Measurements from ENCODE around the gene EMC8.
"Not testable (repeated sequence)": the region's sequence is repeated elsewhere in the genome, so short reads cannot be mapped to it uniquely, and the experiment has no call there.

Gene EMC8

GRCh38 chr16:85808926-85809325 lies 9.6 kb upstream of the EMC8 start:
- H3K9me3 ChIP-seq (ENCODE audit: control extremely low read depth in 1 of 5, control insufficient read depth in 4 of 5, insufficient read depth in 2 of 5, low read depth in 1 of 5, low read length in 4 of 5) = peaks cover 0 to 3% (median 0%) of the 10 kb centered on the region in 5 experiments
- ChIA-PET CTCF (no interaction called here), POLR2A (interaction anchor here (0.7 to 1.6 kb wide), 2 partner anchors 9 to 135 kb away, joined by 3 to 5 read pairs; no protein-coding TSS in a partner anchor)
- H3K27ac ChIP-seq (ENCODE audit: insufficient read depth in 1 of 2, low read depth in 1 of 2, low read length in 2 of 2, poor library complexity in 1 of 2, severe bottlenecking in 2 of 2) = no peak overlapping the region
- peaks cover 2 to 30% (median 25%) of the 10 kb centered on the region in 4 experiments for H3K36me3 ChIP-seq (ENCODE audit: control insufficient read depth in 4 of 4, insufficient read depth in 4 of 4, low read length in 3 of 4)
- H3K27me3 ChIP-seq (replicated peaks in 2 of 5; ENCODE audit: control insufficient read depth in 4 of 5, insufficient read depth in 5 of 5, low read length in 4 of 5) = peaks cover 0 to 46% (median 18%) of the 10 kb centered on the region in 5 experiments
- WGBS (ENCODE audit: insufficient coverage) = 97% methylated on average over 5 of the region's 7 CpGs
- DNase-seq = no peak
- H3K4me1 ChIP-seq (ENCODE audit: control extremely low read depth in 1 of 4, control insufficient read depth in 4 of 4, insufficient read depth in 4 of 4, low read length in 3 of 4) = no peaks in the 10 kb centered on the region
- H3K4me3 ChIP-seq (ENCODE audit: control insufficient read depth in 1 of 7, extremely low read depth in 1 of 7, insufficient read depth in 4 of 7, low read depth in 2 of 7, low read length in 6 of 7) = no peak overlapping the region

GRCh38 chr16:85808104-85808503 lies 8.8 kb upstream of the EMC8 start:
- H3K4me1 ChIP-seq (ENCODE audit: control extremely low read depth in 1 of 4, control insufficient read depth in 4 of 4, insufficient read depth in 4 of 4, low read length in 3 of 4); POLR2A ChIA-PET; H3K4me3 ChIP-seq (ENCODE audit: control insufficient read depth in 1 of 7, extremely low read depth in 1 of 7, insufficient read depth in 4 of 7, low read depth in 2 of 7, low read length in 6 of 7); H3K27ac ChIP-seq (ENCODE audit: insufficient read depth in 1 of 2, low read depth in 1 of 2, low read length in 2 of 2, poor library complexity in 1 of 2, severe bottlenecking in 2 of 2); H3K9me3 ChIP-seq (ENCODE audit: control extremely low read depth in 1 of 5, control insufficient read depth in 4 of 5, insufficient read depth in 2 of 5, low read depth in 1 of 5, low read length in 4 of 5); DNase-seq; CTCF ChIA-PET: not testable (repeated sequence)
- peaks cover 9 to 38% (median 33%) of the 10 kb centered on the region in 4 experiments for H3K36me3 ChIP-seq (ENCODE audit: control insufficient read depth in 4 of 4, insufficient read depth in 4 of 4, low read length in 3 of 4)
- H3K27me3 ChIP-seq (replicated peaks in 2 of 5; ENCODE audit: control insufficient read depth in 4 of 5, insufficient read depth in 5 of 5, low read length in 4 of 5) = peaks cover 0 to 38% (median 14%) of the 10 kb centered on the region in 5 experiments
- no CpG with 5 or more reads among the region's 27 CpGs for WGBS (ENCODE audit: insufficient coverage)

GRCh38 chr16:85807340-85807739 lies 8.0 kb upstream of the EMC8 start:
- H3K27ac ChIP-seq (ENCODE audit: insufficient read depth in 1 of 2, low read depth in 1 of 2, low read length in 2 of 2, poor library complexity in 1 of 2, severe bottlenecking in 2 of 2); H3K4me3 ChIP-seq (ENCODE audit: control insufficient read depth in 1 of 7, extremely low read depth in 1 of 7, insufficient read depth in 4 of 7, low read depth in 2 of 7, low read length in 6 of 7); H3K9me3 ChIP-seq (ENCODE audit: control extremely low read depth in 1 of 5, control insufficient read depth in 4 of 5, insufficient read depth in 2 of 5, low read depth in 1 of 5, low read length in 4 of 5); POLR2A ChIA-PET; H3K4me1 ChIP-seq (ENCODE audit: control extremely low read depth in 1 of 4, control insufficient read depth in 4 of 4, insufficient read depth in 4 of 4, low read length in 3 of 4); DNase-seq: not testable (repeated sequence)
- peaks cover 9 to 45% (median 39%) of the 10 kb centered on the region in 4 experiments for H3K36me3 ChIP-seq (ENCODE audit: control insufficient read depth in 4 of 4, insufficient read depth in 4 of 4, low read length in 3 of 4)
- WGBS (ENCODE audit: insufficient coverage) = 98% methylated on average over 4 of the region's 6 CpGs
- CTCF ChIA-PET = interaction anchor here (1.0 kb wide), 1 partner anchor 183 kb away, joined by 4 read pairs; no protein-coding TSS in a partner anchor
- peaks cover 0 to 30% (median 8%) of the 10 kb centered on the region in 5 experiments for H3K27me3 ChIP-seq (replicated peaks in 2 of 5; ENCODE audit: control insufficient read depth in 4 of 5, insufficient read depth in 5 of 5, low read length in 4 of 5)

- no peak overlapping the region for H3K27ac ChIP-seq (ENCODE audit: insufficient read depth in 1 of 2, low read depth in 1 of 2, low read length in 2 of 2, poor library complexity in 1 of 2, severe bottlenecking in 2 of 2)
- peaks cover 0 to 3% (median 0%) of the 10 kb centered on the region in 5 experiments for H3K9me3 ChIP-seq (ENCODE audit: control extremely low read depth in 1 of 5, control insufficient read depth in 4 of 5, insufficient read depth in 2 of 5, low read depth in 1 of 5, low read length in 4 of 5)
- no peak overlapping the region for H3K4me3 ChIP-seq (ENCODE audit: control insufficient read depth in 1 of 7, extremely low read depth in 1 of 7, insufficient read depth in 4 of 7, low read depth in 2 of 7, low read length in 6 of 7)
- ChIA-PET CTCF (interaction anchor here (1.0 kb wide), 1 partner anchor 184 kb away, joined by 4 read pairs; no protein-coding TSS in a partner anchor), POLR2A (no interaction called here)
- peaks cover 15 to 53% (median 47%) of the 10 kb centered on the region in 4 experiments for H3K36me3 ChIP-seq (ENCODE audit: control insufficient read depth in 4 of 4, insufficient read depth in 4 of 4, low read length in 3 of 4)
- 97% methylated on average over 9 of the region's 11 CpGs for WGBS (ENCODE audit: insufficient coverage)
- H3K27me3 ChIP-seq (replicated peaks in 2 of 5; ENCODE audit: control insufficient read depth in 4 of 5, insufficient read depth in 5 of 5, low read length in 4 of 5) = peaks cover 0 to 22% (median 4%) of the 10 kb centered on the region in 5 experiments
- no peaks in the 10 kb centered on the region for H3K4me1 ChIP-seq (ENCODE audit: control extremely low read depth in 1 of 4, control insufficient read depth in 4 of 4, insufficient read depth in 4 of 4, low read length in 3 of 4)
- no peak for DNase-seq
Observed at GRCh38 chr16:85806539-85806938, 7.2 kb upstream of the EMC8 start.

- 95% methylated on average over 8 of the region's 18 CpGs for WGBS (ENCODE audit: insufficient coverage)
- H3K4me1 ChIP-seq (ENCODE audit: control extremely low read depth in 1 of 4, control insufficient read depth in 4 of 4, insufficient read depth in 4 of 4, low read length in 3 of 4) = peaks cover 0 to 9% (median 5%) of the 10 kb centered on the region in 4 experiments
- ChIA-PET CTCF (no interaction called here), POLR2A (no interaction called here)
- peaks cover 0 to 14% (median 2%) of the 10 kb centered on the region in 5 experiments for H3K27me3 ChIP-seq (replicated peaks in 2 of 5; ENCODE audit: control insufficient read depth in 4 of 5, insufficient read depth in 5 of 5, low read length in 4 of 5)
- no peak overlapping the region for H3K4me3 ChIP-seq (ENCODE audit: control insufficient read depth in 1 of 7, extremely low read depth in 1 of 7, insufficient read depth in 4 of 7, low read depth in 2 of 7, low read length in 6 of 7)
- no peak for DNase-seq
- peaks cover 0 to 3% (median 0%) of the 10 kb centered on the region in 5 experiments for H3K9me3 ChIP-seq (ENCODE audit: control extremely low read depth in 1 of 5, control insufficient read depth in 4 of 5, insufficient read depth in 2 of 5, low read depth in 1 of 5, low read length in 4 of 5)
- H3K27ac ChIP-seq (ENCODE audit: insufficient read depth in 1 of 2, low read depth in 1 of 2, low read length in 2 of 2, poor library complexity in 1 of 2, severe bottlenecking in 2 of 2) = no peak overlapping the region
- peaks cover 19 to 60% (median 50%) of the 10 kb centered on the region in 4 experiments for H3K36me3 ChIP-seq (ENCODE audit: control insufficient read depth in 4 of 4, insufficient read depth in 4 of 4, low read length in 3 of 4)
Observed at GRCh38 chr16:85805442-85806045, 6.2 kb upstream of the EMC8 start.

- CTCF ChIA-PET = interaction anchor here (0.8 kb wide), 1 partner anchor 18 kb away, joined by 3 read pairs; no protein-coding TSS in a partner anchor
- no peak overlapping the region for H3K4me3 ChIP-seq (ENCODE audit: control insufficient read depth in 1 of 7, extremely low read depth in 1 of 7, insufficient read depth in 4 of 7, low read depth in 2 of 7, low read length in 6 of 7)
- H3K9me3 ChIP-seq (ENCODE audit: control extremely low read depth in 1 of 5, control insufficient read depth in 4 of 5, insufficient read depth in 2 of 5, low read depth in 1 of 5, low read length in 4 of 5) = no peaks in the 10 kb centered on the region
- H3K36me3 ChIP-seq (ENCODE audit: control insufficient read depth in 4 of 4, insufficient read depth in 4 of 4, low read length in 3 of 4) = peaks cover 19 to 60% (median 50%) of the 10 kb centered on the region in 4 experiments
- DNase-seq = no peak
- WGBS (ENCODE audit: insufficient coverage) = 97% methylated on average over 7 of the region's 14 CpGs
- H3K27ac ChIP-seq (ENCODE audit: insufficient read depth in 1 of 2, low read depth in 1 of 2, low read length in 2 of 2, poor library complexity in 1 of 2, severe bottlenecking in 2 of 2) = no peak overlapping the region
- H3K4me1 ChIP-seq (ENCODE audit: control extremely low read depth in 1 of 4, control insufficient read depth in 4 of 4, insufficient read depth in 4 of 4, low read length in 3 of 4) = peaks cover 2 to 16% (median 13%) of the 10 kb centered on the region in 4 experiments
- POLR2A ChIA-PET = interaction anchor here (1.2 kb wide), 1 partner anchor 10 kb away, joined by 4 read pairs; no protein-coding TSS in a partner anchor
- H3K27me3 ChIP-seq (replicated peaks in 2 of 5; ENCODE audit: control insufficient read depth in 4 of 5, insufficient read depth in 5 of 5, low read length in 4 of 5) = no peaks in the 10 kb centered on the region
Observed at GRCh38 chr16:85803570-85803969, 4.2 kb upstream of the EMC8 start.

- peak in 1 of 3 donors; percentile 73 for DNase-seq
- Histone ChIP-seq H3K27me3 (replicated peaks in 2 of 5; ENCODE audit: control insufficient read depth in 4 of 5, insufficient read depth in 5 of 5, low read length in 4 of 5) (no peaks in the 10 kb centered on the region), H3K27ac (ENCODE audit: insufficient read depth in 1 of 2, low read depth in 1 of 2, low read length in 2 of 2, poor library complexity in 1 of 2, severe bottlenecking in 2 of 2) (peak overlapping the region; percentile 87 to 95), H3K4me1 (ENCODE audit: control extremely low read depth in 1 of 4, control insufficient read depth in 4 of 4, insufficient read depth in 4 of 4, low read length in 3 of 4) (peaks cover 5 to 25% (median 19%) of the 10 kb centered on the region in 4 experiments), H3K4me3 (ENCODE audit: control insufficient read depth in 1 of 7, extremely low read depth in 1 of 7, insufficient read depth in 4 of 7, low read depth in 2 of 7, low read length in 6 of 7) (peak overlapping the region; percentile 77 to 98 (median 93)), H3K9me3 (ENCODE audit: control extremely low read depth in 1 of 5, control insufficient read depth in 4 of 5, insufficient read depth in 2 of 5, low read depth in 1 of 5, low read length in 4 of 5) (no peaks in the 10 kb centered on the region), H3K36me3 (ENCODE audit: control insufficient read depth in 4 of 4, insufficient read depth in 4 of 4, low read length in 3 of 4) (peaks cover 20 to 58% (median 44%) of the 10 kb centered on the region in 4 experiments)
- ChIA-PET POLR2A (interaction anchor here (0.6 to 1.4 kb wide), 3 partner anchors 9 to 142 kb away, joined by 3 to 5 read pairs (median 3); no protein-coding TSS in a partner anchor), CTCF (interaction anchor here (1.0 to 1.4 kb wide), 2 partner anchors 184 to 187 kb away, joined by 3 read pairs; no protein-coding TSS in a partner anchor)
- 30% methylated on average over 7 of the region's 9 CpGs for WGBS (ENCODE audit: insufficient coverage)
Observed at GRCh38 chr16:85800321-85800669, 951 bp upstream of the EMC8 start.

Measured in common myeloid progenitor, CD34-positive (primary cell).